PFSK-1 (cell line): Measurements from ENCODE around the gene TMEM190.

Experiments
- POLR2AphosphoS5 ChIP-seq: IDR thresholded peaks from 2 replicates; pipeline ENCODE4 v1.6.1; 2012; ENCODE audit warnings: low read depth, mild to moderate bottlenecking, control low read depth, low read length, moderate library complexity
- SIN3A ChIP-seq: IDR thresholded peaks from 2 replicates; pipeline ENCODE4 v1.6.1; 2012; ENCODE audit warnings: mild to moderate bottlenecking, low read length, moderate library complexity, borderline replicate concordance; ENCODE audit not compliant: insufficient read depth
- TAF1 ChIP-seq: IDR thresholded peaks from 2 replicates; pipeline ENCODE4 v1.6.1; 2012; ENCODE audit warnings: low read length, control low read depth, borderline replicate concordance; ENCODE audit not compliant: insufficient read depth

DNA sequence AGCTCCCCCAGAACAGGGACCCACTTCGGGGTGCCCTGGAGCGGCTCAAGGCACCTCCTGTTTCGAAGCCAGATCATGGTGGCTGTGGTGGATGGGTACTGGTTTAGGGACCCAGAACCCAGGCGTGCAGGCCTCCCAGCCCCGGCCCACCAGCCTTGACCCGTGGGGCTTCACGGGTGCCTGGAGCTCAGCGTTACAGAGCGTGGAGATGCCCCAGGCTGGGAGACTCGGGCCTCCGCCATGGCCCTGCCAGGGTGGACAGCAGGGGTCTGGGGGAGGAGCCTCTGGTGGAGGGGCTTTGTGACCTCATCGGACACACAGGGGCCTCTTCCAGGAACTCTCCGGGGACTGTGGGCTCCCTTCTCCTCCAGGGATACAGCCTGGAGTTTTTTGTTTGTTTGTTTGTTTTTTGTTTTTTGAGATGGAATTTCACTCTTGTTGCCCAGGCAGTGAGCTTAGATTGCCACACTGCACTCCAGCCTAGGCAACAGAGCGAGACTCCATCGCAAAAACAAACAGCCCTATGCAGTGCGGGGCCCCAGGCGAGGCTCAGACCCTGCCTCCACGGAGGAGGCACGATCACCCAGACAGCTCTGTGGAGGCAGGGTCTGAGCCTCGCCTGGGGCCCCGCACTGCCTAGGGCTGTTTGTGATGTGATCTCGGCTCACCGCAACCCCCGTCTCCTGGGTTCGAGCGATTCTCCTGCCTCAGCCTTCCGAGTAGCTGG lies 13.5 kb upstream of the TMEM190 start, which contains the start of gene GARIN5B:
- TF ChIP-seq POLR2AphosphoS5 (no peak), SIN3A (no peak), TAF1 (no peak)
